ENCODE results near the gene XXYLT1.
A peak's percentile ranks its signal among the peaks of the same experiment; 100 is the strongest.

The XXYLT1 gene

DNA sequence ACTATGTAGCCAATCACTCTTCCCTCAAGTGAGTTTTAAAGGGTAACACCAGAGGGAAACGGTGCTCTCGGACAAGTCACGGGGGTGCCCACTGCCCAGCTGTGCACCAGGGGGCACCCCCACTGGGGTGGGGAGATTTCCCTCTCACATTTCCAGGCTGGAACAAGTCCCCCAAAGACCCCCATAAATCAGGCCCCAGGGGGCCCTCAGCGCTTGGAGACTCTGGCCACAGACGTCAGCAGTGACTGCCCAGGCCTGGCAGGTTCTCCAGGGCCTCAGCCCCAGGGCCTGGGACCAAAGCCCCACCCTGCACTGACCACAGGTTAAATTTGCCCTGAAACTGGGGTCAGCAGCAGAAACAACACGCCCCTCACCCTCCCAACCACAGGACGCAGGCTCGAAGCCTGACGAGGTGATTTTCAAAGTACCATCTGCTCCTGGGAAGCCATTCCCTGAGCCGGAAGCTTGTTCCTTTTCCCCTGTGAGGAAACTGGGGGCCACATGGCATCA is 17.0 kb downstream of the XXYLT1 start:
- Histone ChIP-seq H3K27me3 (replicated peaks in 2 of 5; ENCODE audit: control insufficient read depth in 4 of 5, insufficient read depth in 5 of 5, low read length in 4 of 5) (no peaks in the 10 kb centered on the region), H3K27ac (ENCODE audit: insufficient read depth in 1 of 2, low read depth in 1 of 2, low read length in 2 of 2, poor library complexity in 1 of 2, severe bottlenecking in 2 of 2) (no peak overlapping the region), H3K4me1 (ENCODE audit: control extremely low read depth in 1 of 4, control insufficient read depth in 4 of 4, insufficient read depth in 4 of 4, low read length in 3 of 4) (peaks cover 8 to 54% (median 38%) of the 10 kb centered on the region in 4 experiments), H3K4me3 (ENCODE audit: control insufficient read depth in 1 of 7, extremely low read depth in 1 of 7, insufficient read depth in 4 of 7, low read depth in 2 of 7, low read length in 6 of 7) (no peak overlapping the region), H3K36me3 (ENCODE audit: control insufficient read depth in 4 of 4, insufficient read depth in 4 of 4, low read length in 3 of 4) (peaks cover 0 to 16% (median 1%) of the 10 kb centered on the region in 4 experiments), H3K9me3 (ENCODE audit: control extremely low read depth in 1 of 5, control insufficient read depth in 4 of 5, insufficient read depth in 2 of 5, low read depth in 1 of 5, low read length in 4 of 5) (no peaks in the 10 kb centered on the region)
- ChIA-PET POLR2A (no interaction called here), CTCF (interaction anchor here (0.7 to 5.5 kb wide), 4 partner anchors 85 to 571 kb away, joined by 3 to 22 read pairs (median 3); no protein-coding TSS in a partner anchor)
- DNase-seq, result no peak
- WGBS (ENCODE audit: insufficient coverage), result 99% methylated on average over 9 of the region's 10 CpGs

DNA sequence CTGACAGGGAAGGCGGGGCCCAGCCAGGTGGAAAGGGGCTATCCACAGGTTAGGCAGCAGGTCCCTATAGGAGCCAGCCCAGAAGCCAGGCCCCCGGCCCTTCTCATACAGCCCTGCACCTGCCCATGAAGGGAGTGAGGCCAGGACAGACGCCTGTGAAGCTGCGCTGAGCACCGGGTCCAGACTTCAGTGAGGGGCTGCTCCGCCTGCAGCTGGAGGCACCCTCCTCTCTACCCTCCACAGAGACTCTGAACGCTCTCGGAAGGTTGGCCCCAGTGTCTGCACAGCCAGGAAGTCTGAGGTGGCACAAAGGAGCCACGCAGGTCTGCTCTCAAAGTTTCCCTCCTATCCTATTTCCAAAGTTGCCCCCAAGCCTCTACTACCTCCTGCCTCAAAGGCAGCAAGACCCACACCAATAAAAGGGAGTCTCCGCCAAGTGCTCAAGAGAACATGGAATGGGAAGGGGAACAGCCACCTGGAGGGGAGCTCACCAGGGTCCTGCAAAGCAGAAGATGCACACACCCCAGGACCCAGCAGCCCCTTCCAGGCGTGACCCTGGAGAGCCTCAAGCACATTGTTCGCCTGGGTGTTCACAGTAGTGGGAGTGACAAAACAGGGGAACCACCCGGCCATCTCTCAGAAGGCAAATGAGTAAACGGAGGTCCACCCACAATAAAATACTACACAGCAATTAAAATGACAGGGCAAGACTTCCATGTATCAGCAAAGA is 19.5 kb downstream of the XXYLT1 start:
- Histone ChIP-seq H3K36me3 (ENCODE audit: control insufficient read depth in 4 of 4, insufficient read depth in 4 of 4, low read length in 3 of 4) (peaks cover 0 to 23% (median 4%) of the 10 kb centered on the region in 4 experiments), H3K27me3 (replicated peaks in 2 of 5; ENCODE audit: control insufficient read depth in 4 of 5, insufficient read depth in 5 of 5, low read length in 4 of 5) (no peaks in the 10 kb centered on the region), H3K27ac (ENCODE audit: insufficient read depth in 1 of 2, low read depth in 1 of 2, low read length in 2 of 2, poor library complexity in 1 of 2, severe bottlenecking in 2 of 2) (no peak overlapping the region), H3K9me3 (ENCODE audit: control extremely low read depth in 1 of 5, control insufficient read depth in 4 of 5, insufficient read depth in 2 of 5, low read depth in 1 of 5, low read length in 4 of 5) (peaks cover 0 to 4% (median 0%) of the 10 kb centered on the region in 5 experiments), H3K4me3 (ENCODE audit: control insufficient read depth in 1 of 7, extremely low read depth in 1 of 7, insufficient read depth in 4 of 7, low read depth in 2 of 7, low read length in 6 of 7) (no peak overlapping the region), H3K4me1 (ENCODE audit: control extremely low read depth in 1 of 4, control insufficient read depth in 4 of 4, insufficient read depth in 4 of 4, low read length in 3 of 4) (peaks cover 4 to 39% (median 25%) of the 10 kb centered on the region in 4 experiments)
- POLR2A ChIA-PET, result interaction anchor here (1.0 to 1.7 kb wide), 6 partner anchors 71 to 136 kb away, joined by 3 to 7 read pairs (median 4); no protein-coding TSS in a partner anchor
- WGBS (ENCODE audit: insufficient coverage), result 98% methylated on average over 6 of the region's 14 CpGs
- no peak for DNase-seq
- CTCF ChIA-PET, result interaction anchor here (0.9 to 3.3 kb wide), 21 partner anchors 9 to 569 kb away, joined by 3 to 18 read pairs (median 4); no protein-coding TSS in a partner anchor

DNA sequence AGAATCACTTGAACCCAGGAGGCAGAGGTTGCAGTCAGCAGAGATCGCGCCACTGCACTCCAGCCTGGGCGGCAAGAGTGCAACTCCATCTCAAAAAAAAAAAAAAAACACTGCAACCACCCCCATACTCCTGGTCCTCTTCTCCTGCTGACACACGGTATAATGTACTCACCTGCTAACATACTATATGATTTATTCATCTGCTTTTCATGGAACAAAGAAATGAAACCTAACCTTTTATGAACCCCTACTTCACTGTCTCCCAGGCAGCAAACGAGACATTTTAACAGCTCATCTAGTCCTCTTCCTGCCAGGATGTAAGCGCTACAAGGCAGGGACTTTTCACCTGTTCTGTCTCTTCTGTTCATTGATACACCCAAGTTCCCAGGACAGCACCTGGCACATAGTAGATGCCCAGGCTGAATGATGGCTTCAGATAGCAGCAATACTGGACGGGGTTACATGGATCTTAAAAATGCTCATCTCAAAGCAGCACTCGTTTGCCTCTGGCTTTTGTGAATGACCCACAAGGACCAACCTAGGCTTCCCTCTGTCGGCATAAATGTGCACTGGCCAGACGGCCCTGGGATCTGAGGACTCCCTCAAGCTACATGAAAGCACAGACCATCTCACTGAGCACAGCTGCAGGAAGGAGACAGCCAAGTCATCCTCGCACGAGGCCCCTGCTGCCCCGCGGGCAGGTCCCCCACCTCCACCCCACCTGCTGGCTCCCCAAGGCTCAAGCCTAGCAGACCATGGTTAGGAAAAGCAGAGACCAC is 20.3 kb downstream of the XXYLT1 start:
- ChIA-PET CTCF (interaction anchor here (0.6 to 3.3 kb wide), 30 partner anchors 9 to 583 kb away, joined by 3 to 18 read pairs (median 4); partner anchors contain the start of gene LSG1), POLR2A (interaction anchor here (1.0 to 1.7 kb wide), 6 partner anchors 70 to 135 kb away, joined by 3 to 7 read pairs (median 4); no protein-coding TSS in a partner anchor)
- Histone ChIP-seq H3K4me3 (ENCODE audit: control insufficient read depth in 1 of 7, extremely low read depth in 1 of 7, insufficient read depth in 4 of 7, low read depth in 2 of 7, low read length in 6 of 7) (peak overlapping the region in 3 of 7 experiments; percentile 16 to 57 (median 20)), H3K36me3 (ENCODE audit: control insufficient read depth in 4 of 4, insufficient read depth in 4 of 4, low read length in 3 of 4) (peaks cover 0 to 25% (median 3%) of the 10 kb centered on the region in 4 experiments), H3K27ac (ENCODE audit: insufficient read depth in 1 of 2, low read depth in 1 of 2, low read length in 2 of 2, poor library complexity in 1 of 2, severe bottlenecking in 2 of 2) (no peak overlapping the region), H3K9me3 (ENCODE audit: control extremely low read depth in 1 of 5, control insufficient read depth in 4 of 5, insufficient read depth in 2 of 5, low read depth in 1 of 5, low read length in 4 of 5) (peaks cover 0 to 4% (median 0%) of the 10 kb centered on the region in 5 experiments), H3K27me3 (replicated peaks in 2 of 5; ENCODE audit: control insufficient read depth in 4 of 5, insufficient read depth in 5 of 5, low read length in 4 of 5) (no peaks in the 10 kb centered on the region), H3K4me1 (ENCODE audit: control extremely low read depth in 1 of 4, control insufficient read depth in 4 of 4, insufficient read depth in 4 of 4, low read length in 3 of 4) (peaks cover 4 to 35% (median 25%) of the 10 kb centered on the region in 4 experiments)
- peak; percentile 74 to 85 (median 83) for DNase-seq
- WGBS (ENCODE audit: insufficient coverage), result 32% methylated on average over 13 of the region's 14 CpGs

DNA sequence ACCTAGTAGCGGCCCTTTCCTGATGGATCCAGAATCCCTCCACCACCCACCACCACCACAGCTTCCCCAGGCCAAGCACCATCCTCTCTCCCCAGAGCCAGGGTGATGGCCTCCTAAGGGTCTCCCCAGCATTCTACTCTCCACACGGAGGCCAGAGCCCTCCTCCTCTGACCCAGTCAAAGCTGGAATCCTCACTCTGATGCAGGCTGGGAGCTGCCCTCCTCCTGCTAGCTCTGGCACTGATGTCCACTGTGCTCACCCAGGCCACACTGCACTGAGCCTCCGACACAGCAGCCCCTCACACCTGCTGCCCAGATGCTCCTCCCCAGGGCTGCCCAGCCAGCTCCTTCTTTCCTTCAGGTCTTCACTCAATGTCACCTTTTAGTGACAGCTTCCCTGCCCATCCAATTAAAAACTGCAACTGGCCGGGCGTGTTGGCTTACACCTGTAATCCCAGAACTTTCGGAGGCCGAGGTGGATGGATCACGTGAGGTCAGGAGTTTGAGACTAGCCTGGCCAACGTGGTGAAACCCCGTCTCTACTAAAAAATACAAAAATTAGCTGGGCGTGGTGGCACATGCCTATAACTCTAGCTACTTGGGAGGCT is 21.0 kb downstream of the XXYLT1 start:
- Histone ChIP-seq H3K36me3 (ENCODE audit: control insufficient read depth in 4 of 4, insufficient read depth in 4 of 4, low read length in 3 of 4) (peaks cover 0 to 23% (median 3%) of the 10 kb centered on the region in 4 experiments), H3K4me3 (ENCODE audit: control insufficient read depth in 1 of 7, extremely low read depth in 1 of 7, insufficient read depth in 4 of 7, low read depth in 2 of 7, low read length in 6 of 7) (no peak overlapping the region), H3K27me3 (replicated peaks in 2 of 5; ENCODE audit: control insufficient read depth in 4 of 5, insufficient read depth in 5 of 5, low read length in 4 of 5) (no peaks in the 10 kb centered on the region), H3K27ac (ENCODE audit: insufficient read depth in 1 of 2, low read depth in 1 of 2, low read length in 2 of 2, poor library complexity in 1 of 2, severe bottlenecking in 2 of 2) (no peak overlapping the region), H3K9me3 (ENCODE audit: control extremely low read depth in 1 of 5, control insufficient read depth in 4 of 5, insufficient read depth in 2 of 5, low read depth in 1 of 5, low read length in 4 of 5) (peaks cover 0 to 4% (median 0%) of the 10 kb centered on the region in 5 experiments), H3K4me1 (ENCODE audit: control extremely low read depth in 1 of 4, control insufficient read depth in 4 of 4, insufficient read depth in 4 of 4, low read length in 3 of 4) (peaks cover 4 to 32% (median 24%) of the 10 kb centered on the region in 4 experiments)
- WGBS (ENCODE audit: insufficient coverage), result 92% methylated on average over 11 of the region's 11 CpGs
- no peak for DNase-seq
- ChIA-PET CTCF (interaction anchor here (0.6 to 3.3 kb wide), 26 partner anchors 8 to 582 kb away, joined by 3 to 18 read pairs (median 4); partner anchors contain the start of gene LSG1), POLR2A (interaction anchor here (1.3 kb wide), 1 partner anchor 88 kb away, joined by 7 read pairs; no protein-coding TSS in a partner anchor)

DNA sequence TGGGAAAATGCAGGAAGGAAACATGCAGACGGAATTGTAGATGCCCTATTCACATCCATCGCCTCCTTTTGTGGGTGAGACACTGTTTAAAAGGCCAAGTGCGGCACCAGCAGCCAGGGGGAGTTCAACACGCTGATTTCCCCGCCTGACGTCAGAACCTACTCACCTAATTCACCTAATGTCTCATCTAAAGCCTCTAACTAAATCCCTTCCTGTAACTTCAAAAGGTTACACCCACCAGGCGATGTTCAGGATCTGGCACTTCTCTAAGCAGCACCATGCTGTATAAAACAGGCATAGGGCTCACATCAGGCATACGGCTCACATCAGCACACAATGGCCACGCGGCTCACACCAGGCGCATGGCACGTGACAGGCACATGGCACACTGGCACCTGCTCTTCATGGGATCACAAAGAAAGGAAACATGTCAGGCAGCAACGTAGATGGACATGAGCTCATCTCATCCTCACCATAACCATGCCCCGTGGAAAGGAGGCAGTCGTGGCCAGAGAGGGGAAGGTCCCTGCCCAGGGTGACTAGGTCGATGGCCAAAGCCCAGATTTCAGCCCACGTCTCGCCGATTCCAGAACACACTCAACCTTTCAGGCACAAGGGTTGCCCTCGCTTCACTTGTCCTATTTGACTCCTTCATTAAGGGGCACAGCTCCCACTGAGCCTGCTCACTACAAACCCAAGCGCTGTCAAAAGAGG is 21.7 kb downstream of the XXYLT1 start:
- ChIA-PET CTCF (interaction anchor here (0.8 to 3.3 kb wide), 22 partner anchors 9 to 581 kb away, joined by 3 to 18 read pairs (median 5); partner anchors contain the start of genes LSG1 and XXYLT1), POLR2A (no interaction called here)
- H3K36me3 ChIP-seq (ENCODE audit: control insufficient read depth in 4 of 4, insufficient read depth in 4 of 4, low read length in 3 of 4), result peaks cover 0 to 17% (median 3%) of the 10 kb centered on the region in 4 experiments
- H3K27me3 ChIP-seq (replicated peaks in 2 of 5; ENCODE audit: control insufficient read depth in 4 of 5, insufficient read depth in 5 of 5, low read length in 4 of 5), result no peaks in the 10 kb centered on the region
- H3K4me1 ChIP-seq (ENCODE audit: control extremely low read depth in 1 of 4, control insufficient read depth in 4 of 4, insufficient read depth in 4 of 4, low read length in 3 of 4), result peaks cover 4 to 32% (median 22%) of the 10 kb centered on the region in 4 experiments
- WGBS (ENCODE audit: insufficient coverage), result 96% methylated on average over 21 of the region's 21 CpGs
- peaks cover 0 to 4% (median 0%) of the 10 kb centered on the region in 5 experiments for H3K9me3 ChIP-seq (ENCODE audit: control extremely low read depth in 1 of 5, control insufficient read depth in 4 of 5, insufficient read depth in 2 of 5, low read depth in 1 of 5, low read length in 4 of 5)
- DNase-seq, result no peak
- H3K27ac ChIP-seq (ENCODE audit: insufficient read depth in 1 of 2, low read depth in 1 of 2, low read length in 2 of 2, poor library complexity in 1 of 2, severe bottlenecking in 2 of 2), result no peak overlapping the region
- no peak overlapping the region for H3K4me3 ChIP-seq (ENCODE audit: control insufficient read depth in 1 of 7, extremely low read depth in 1 of 7, insufficient read depth in 4 of 7, low read depth in 2 of 7, low read length in 6 of 7)

DNA sequence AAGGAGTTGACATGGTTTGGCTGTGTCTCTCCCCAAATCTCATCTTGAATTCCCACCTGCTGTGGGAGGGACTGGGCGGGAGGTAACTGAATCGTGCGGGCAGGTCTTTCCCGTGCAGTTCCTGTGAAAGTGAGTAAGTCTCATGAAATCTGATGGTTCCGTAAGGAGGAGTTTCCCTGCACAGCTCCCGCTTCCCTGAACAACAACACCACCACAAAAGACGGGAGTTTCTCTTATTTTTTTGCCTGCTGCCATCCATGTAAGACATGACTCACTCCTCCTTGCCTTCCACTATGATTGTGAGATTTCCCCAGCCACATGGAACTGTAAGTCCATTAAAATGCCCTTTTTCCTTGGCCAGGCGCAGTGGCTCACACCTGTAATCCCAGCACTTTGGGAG is 22.7 kb downstream of the XXYLT1 start:
- POLR2A ChIA-PET, result no interaction called here
- peaks cover 0 to 4% (median 0%) of the 10 kb centered on the region in 5 experiments for H3K9me3 ChIP-seq (ENCODE audit: control extremely low read depth in 1 of 5, control insufficient read depth in 4 of 5, insufficient read depth in 2 of 5, low read depth in 1 of 5, low read length in 4 of 5)
- CTCF ChIA-PET, result interaction anchor here (0.8 to 1.8 kb wide), 5 partner anchors 22 to 565 kb away, joined by 3 to 7 read pairs (median 3); partner anchors contain the start of gene XXYLT1
- no peak for DNase-seq
- no peak overlapping the region for H3K27ac ChIP-seq (ENCODE audit: insufficient read depth in 1 of 2, low read depth in 1 of 2, low read length in 2 of 2, poor library complexity in 1 of 2, severe bottlenecking in 2 of 2)
- H3K36me3 ChIP-seq (ENCODE audit: control insufficient read depth in 4 of 4, insufficient read depth in 4 of 4, low read length in 3 of 4), result peaks cover 0 to 16% (median 3%) of the 10 kb centered on the region in 4 experiments
- H3K4me3 ChIP-seq (ENCODE audit: control insufficient read depth in 1 of 7, extremely low read depth in 1 of 7, insufficient read depth in 4 of 7, low read depth in 2 of 7, low read length in 6 of 7), result no peak overlapping the region
- H3K27me3 ChIP-seq (replicated peaks in 2 of 5; ENCODE audit: control insufficient read depth in 4 of 5, insufficient read depth in 5 of 5, low read length in 4 of 5), result no peaks in the 10 kb centered on the region
- peaks cover 4 to 40% (median 30%) of the 10 kb centered on the region in 4 experiments for H3K4me1 ChIP-seq (ENCODE audit: control extremely low read depth in 1 of 4, control insufficient read depth in 4 of 4, insufficient read depth in 4 of 4, low read length in 3 of 4)
- 98% methylated on average over 4 of the region's 8 CpGs for WGBS (ENCODE audit: insufficient coverage)
